DMS79 treated with DMSO at 0.1 percent for 48 hours (cell line): ENCODE measurements around the gene STX1A.

Experiments used
- DNase-seq: peaks from one replicate; lab custom pipeline; 2025; lab: John Stamatoyannopoulos, UW

The STX1A gene

GRCh38 chr7:73706126-73707044 lies 13.1 kb downstream of the STX1A start:
- DNase-seq, result no peak

GRCh38 chr7:73705551-73705920 lies 13.9 kb downstream of the STX1A start:
- no peak for DNase-seq

- no peak for DNase-seq
Measured at GRCh38 chr7:73704640-73705550, 14.6 kb downstream of the STX1A start.

- DNase-seq, result no peak
Measured at GRCh38 chr7:73703757-73704639, 15.5 kb downstream of the STX1A start.

- DNase-seq, result no peak
Measured at GRCh38 chr7:73703225-73703624, 16.2 kb downstream of the STX1A start.

GRCh38 chr7:73702665-73703064 lies 16.8 kb downstream of the STX1A start:
- DNase-seq, result no peak

GRCh38 chr7:73702226-73702625 lies 17.2 kb downstream of the STX1A start:
- no peak for DNase-seq

GRCh38 chr7:73701357-73701995 lies 18.0 kb downstream of the STX1A start:
- no peak for DNase-seq

- DNase-seq, result no peak
Measured at GRCh38 chr7:73700581-73701134, 18.8 kb downstream of the STX1A start.

- no peak for DNase-seq
Measured at GRCh38 chr7:73700069-73700423, 19.4 kb downstream of the STX1A start.

- DNase-seq, result no peak
Measured at GRCh38 chr7:73699370-73700068, 19.9 kb downstream of the STX1A start.

- no peak for DNase-seq
Measured at GRCh38 chr7:73698410-73698809, 21.1 kb downstream of the STX1A start.

GRCh38 chr7:73696372-73696771 lies 23.1 kb downstream of the STX1A start:
- no peak for DNase-seq

GRCh38 chr7:73690646-73691045 lies 28.8 kb downstream of the STX1A start:
- no peak for DNase-seq

GRCh38 chr7:73688288-73688687 lies 31.2 kb downstream of the STX1A start:
- no peak for DNase-seq

GRCh38 chr7:73685311-73685710 lies 34.2 kb downstream of the STX1A start:
- DNase-seq, result no peak

GRCh38 chr7:73683788-73684693 lies 35.4 kb downstream of the STX1A start:
- no peak for DNase-seq

GRCh38 chr7:73683056-73683787 lies 36.2 kb downstream of the STX1A start, which contains the start of the genes BUD23 and DNAJC30:
TSS of gene BUD23 (plus strand) at chr7:73683597. CDS start at chr7:73683626, 29 bp downstream.
TSS of gene DNAJC30 (minus strand) at chr7:73683453. CDS start at chr7:73683423, 30 bp downstream.
- peak; percentile 90 for DNase-seq

GRCh38 chr7:73682745-73683055 lies 36.8 kb downstream of the STX1A start:
- DNase-seq, result no peak
